ENCODE results near the gene TRIM65.

DNA sequence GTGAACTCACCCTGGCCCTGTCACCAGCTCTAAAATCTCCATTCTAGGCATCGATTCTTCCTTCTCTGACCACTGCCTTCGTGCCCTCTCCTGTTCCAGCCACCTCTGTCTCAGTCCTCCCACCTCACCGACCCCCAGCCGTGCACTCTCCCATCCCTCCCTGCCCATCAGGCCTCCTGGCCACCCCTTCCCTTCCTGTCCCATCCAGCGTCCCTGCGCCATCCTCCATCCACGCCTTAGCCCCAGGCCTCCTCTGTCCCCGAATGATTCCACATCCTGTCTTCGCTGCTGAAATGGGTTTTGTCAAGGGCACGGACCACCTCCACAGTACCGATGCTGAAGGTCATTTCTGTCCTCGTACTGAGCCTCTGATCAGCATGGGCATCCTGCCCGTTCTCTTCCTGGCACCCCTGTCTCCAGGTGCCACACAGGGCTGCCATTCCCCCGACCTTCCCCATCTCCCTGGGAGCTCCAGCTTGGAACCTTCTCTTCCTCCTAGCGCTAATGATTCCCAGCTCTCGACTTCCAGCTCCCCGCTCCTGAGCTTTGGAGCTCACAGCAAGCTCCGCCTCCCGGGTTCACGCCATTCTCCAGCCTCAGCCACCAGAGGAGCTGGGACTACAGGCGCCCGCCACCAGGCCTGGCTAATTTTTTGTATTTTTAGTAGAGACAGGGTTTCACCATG, 2.6 kb downstream of the TRIM65 start:
- TF ChIP-seq, protein P1, sequence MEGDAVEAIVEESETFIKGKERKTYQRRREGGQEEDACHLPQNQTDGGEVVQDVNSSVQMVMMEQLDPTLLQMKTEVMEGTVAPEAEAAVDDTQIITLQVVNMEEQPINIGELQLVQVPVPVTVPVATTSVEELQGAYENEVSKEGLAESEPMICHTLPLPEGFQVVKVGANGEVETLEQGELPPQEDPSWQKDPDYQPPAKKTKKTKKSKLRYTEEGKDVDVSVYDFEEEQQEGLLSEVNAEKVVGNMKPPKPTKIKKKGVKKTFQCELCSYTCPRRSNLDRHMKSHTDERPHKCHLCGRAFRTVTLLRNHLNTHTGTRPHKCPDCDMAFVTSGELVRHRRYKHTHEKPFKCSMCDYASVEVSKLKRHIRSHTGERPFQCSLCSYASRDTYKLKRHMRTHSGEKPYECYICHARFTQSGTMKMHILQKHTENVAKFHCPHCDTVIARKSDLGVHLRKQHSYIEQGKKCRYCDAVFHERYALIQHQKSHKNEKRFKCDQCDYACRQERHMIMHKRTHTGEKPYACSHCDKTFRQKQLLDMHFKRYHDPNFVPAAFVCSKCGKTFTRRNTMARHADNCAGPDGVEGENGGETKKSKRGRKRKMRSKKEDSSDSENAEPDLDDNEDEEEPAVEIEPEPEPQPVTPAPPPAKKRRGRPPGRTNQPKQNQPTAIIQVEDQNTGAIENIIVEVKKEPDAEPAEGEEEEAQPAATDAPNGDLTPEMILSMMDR (IDR thresholded peaks at IDR 0.05; ENCODE audit: low read depth, low read length), result no peak
- TF ChIP-seq EZH2phosphoT487 (IDR thresholded peaks at IDR 0.05; ENCODE audit: low read depth), result no peak

All from OCI-LY3 (cell line).